Motor neuron (in vitro differentiated cells): ENCODE data around the gene CFAP58. TPM values are rescaled to one million over a fixed set of nuclear protein-coding genes. Genes with fewer than 3 reads are reported as not detected.

Experiments used
- ATAC-seq, 8 experiments: fragments of 200-7000 bp; cut with Tn5 transposase; replicated peaks in 6 of 8; 2 replicates each; pipeline ENCODE4 v1.8.0; 2021; ENCODE audit warnings: mild to moderate bottlenecking in 8 of 8, moderate library complexity in 8 of 8
- H3K27ac ChIP-seq, 2 donors: fragments of 250-450 bp; sonication (Bioruptor Pico); 2 replicates each; pipeline ENCODE4 v1.9.0; 2021; ENCODE audit warnings: antibody characterized with exemption in 2 of 2, mild to moderate bottlenecking in 2 of 2, moderate library complexity in 1 of 2
- H3K4me1 ChIP-seq, 2 donors: fragments of 250-450 bp; sonication (Bioruptor Pico); replicated peaks in 1 of 2; 2 replicates each; pipeline ENCODE4 v1.6.1; 2021; ENCODE audit warnings: antibody characterized with exemption in 2 of 2, mild to moderate bottlenecking in 2 of 2, moderate library complexity in 1 of 2
- H3K4me3 ChIP-seq, 5 donors: fragments of 250-450 bp; sonication (Bioruptor Pico); 2 replicates each; pipeline ENCODE4 v1.9.0; 2021; ENCODE audit warnings: antibody characterized with exemption in 5 of 5, mild to moderate bottlenecking in 5 of 5, moderate library complexity in 4 of 5
- WGBS, 10 experiments: fragments of 450-650 bp; shearing (Covaris generic); methylation state at CpG; one replicate each; pipeline ENCODE4 v1.0.0; 2022; 5-methylcytosine and 5-hydroxymethylcytosine counted together
- in situ Hi-C, 9 experiments: fragments of 400-800 bp; cut with MboI; loops; one replicate each; pipeline ENCODE4 v1.15.0; 2021; ENCODE audit warnings: low sequenced_read_pairs in 9 of 9, low pct_unique_long_range_greater_than_20kb in 2 of 9; ENCODE audit not compliant: unreplicated experiment in 9 of 9
- total RNA-seq, 8 experiments: library from RNA; unstranded; fragments of 300-600 nt; gene quantifications; 2 replicates each; pipeline versions ENCODE4 v1.2.3 to v1.2.4, GENCODE V29; 2022

Gene CFAP58
- total RNA-seq, 8 experiments from 2014 or later, result 0.58 to 1.8 (median 1.3) TPM

DNA sequence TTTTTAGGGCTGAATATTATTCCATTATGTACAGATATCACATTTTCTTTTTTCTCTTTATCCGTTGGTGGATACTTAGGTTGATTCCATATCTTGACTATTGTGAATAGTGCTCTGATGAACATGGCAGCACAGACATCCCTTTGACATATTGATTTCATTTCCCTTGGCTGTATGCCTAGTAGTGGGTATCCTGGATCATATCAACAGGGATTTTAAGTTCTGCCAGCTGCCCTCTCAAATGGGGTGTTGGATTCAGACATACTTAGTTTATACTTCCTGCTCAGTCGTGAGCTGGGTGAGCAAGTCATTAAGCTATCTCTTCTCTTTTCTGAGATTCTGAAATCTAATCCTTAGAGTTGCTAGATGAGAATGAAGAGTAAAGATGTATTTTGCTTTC lies 147.8 kb downstream of the CFAP58 start:
- H3K4me3 ChIP-seq, result no peak overlapping the region
- whole genome bisulfite sequencing, 10 experiments, result 22 to 91% (median 80%) methylated on average over 1 to 2 of the region's 2 CpGs; no CpG with 5 or more reads in 3 of the 10 experiments
- in situ Hi-C loops, result no loop called here
- no peak for ATAC-seq
- H3K4me1 ChIP-seq, result no peaks in the 10 kb centered on the region
- H3K27ac ChIP-seq, result no peak overlapping the region

DNA sequence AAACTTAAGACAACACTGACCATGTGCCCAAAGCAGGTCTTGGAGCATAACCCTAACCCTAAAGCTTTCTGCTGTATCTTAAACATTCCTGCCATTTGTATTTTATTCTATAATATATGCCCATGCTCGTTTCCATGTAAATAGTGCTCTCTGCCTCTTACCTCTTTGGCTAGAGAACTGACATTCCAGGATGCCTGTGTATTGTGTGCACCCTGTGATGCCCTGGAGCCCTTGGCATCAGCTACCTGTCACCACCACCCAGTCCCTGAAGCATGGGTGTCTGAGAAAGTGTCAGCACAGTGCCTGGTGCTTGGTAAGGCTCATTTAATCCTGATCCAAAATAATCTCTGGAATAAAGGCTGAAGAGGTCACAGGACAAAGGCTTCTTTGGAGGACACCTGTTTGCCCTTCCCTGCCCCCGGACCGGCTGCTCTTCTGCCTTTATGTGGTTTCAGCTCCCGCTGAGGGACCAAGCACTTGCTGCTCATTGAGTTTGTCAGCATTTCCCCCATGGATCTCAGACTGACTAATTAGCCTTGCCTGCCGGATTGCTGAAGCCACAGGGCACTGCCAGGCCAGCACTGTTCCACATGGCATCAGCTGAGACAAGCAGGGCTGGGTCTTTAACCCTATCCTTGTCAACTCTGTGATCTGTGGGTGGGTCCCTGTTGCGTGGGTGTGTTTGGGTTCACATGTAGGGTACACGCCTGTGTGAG lies 148.4 kb downstream of the CFAP58 start:
- in situ Hi-C loops, result no loop called here
- WGBS, 10 experiments, result 6 to 90% (median 57%) methylated on average over 1 to 6 of the region's 7 CpGs; no CpG with 5 or more reads in 1 of the 10 experiments
- Histone ChIP-seq H3K4me3 (no peak overlapping the region), H3K4me1 (no peaks in the 10 kb centered on the region), H3K27ac (no peak overlapping the region)
- ATAC-seq, result peak in 1 of 8 experiments; percentile 20

DNA sequence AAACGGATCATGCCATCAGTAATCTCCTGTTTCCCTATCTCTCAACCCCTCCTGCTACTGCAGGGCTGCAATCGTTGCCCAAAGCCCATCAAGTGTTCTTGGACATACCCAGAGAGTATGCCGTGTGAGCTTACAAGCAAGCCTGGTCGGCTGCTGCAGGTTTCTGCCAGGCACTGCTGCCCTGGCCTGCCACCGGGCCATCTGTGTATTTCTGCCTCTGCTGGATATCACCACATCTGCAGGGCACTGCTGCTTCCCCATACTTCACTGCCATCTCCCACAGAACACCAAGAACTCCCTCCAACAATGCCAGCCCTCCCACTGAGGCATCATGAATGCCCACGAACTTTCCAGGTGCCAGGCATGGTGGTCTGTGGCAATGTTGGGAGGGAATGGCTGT lies 149.3 kb downstream of the CFAP58 start:
- H3K4me1 ChIP-seq, result no peaks in the 10 kb centered on the region
- in situ Hi-C loops, result no loop called here
- no peak overlapping the region for H3K27ac ChIP-seq
- 13 to 82% (median 68%) methylated on average over 1 to 5 of the region's 6 CpGs; no CpG with 5 or more reads in 1 of the 10 experiments for WGBS, 10 experiments
- no peak overlapping the region for H3K4me3 ChIP-seq
- no peak for ATAC-seq

Other genes starting within 250 kb of the CFAP58 start
- gene SFR1, start 231.7 kb upstream of the CFAP58 start, total RNA-seq, result 10 to 100 TPM in 3 of 8 experiments, 1 to 10 TPM in 5; 7.4 to 45.4 (median 9.5) TPM
- 10 to 100 TPM in 1 of 8 experiments, 1 to 10 TPM in 6, under 1 TPM in 1; 0.94 to 38.7 (median 2.0) TPM for gene CFAP43, start 121.5 kb upstream of the CFAP58 start, total RNA-seq
- 100 to 1,000 TPM in 3 of 8 experiments, 10 to 100 TPM in 5; 29.7 to 331 (median 51.5) TPM for gene GSTO1, start 98.9 kb upstream of the CFAP58 start, total RNA-seq
- gene GSTO2, start 84.6 kb upstream of the CFAP58 start, total RNA-seq, result 1 to 10 TPM in 6 of 8 experiments, under 1 TPM in 2; 0.88 to 3.6 (median 1.8) TPM
- 10 to 100 TPM in 2 of 8 experiments, 1 to 10 TPM in 6; 5.4 to 17.7 (median 8.6) TPM for gene ITPRIP, start 15.4 kb upstream of the CFAP58 start, total RNA-seq